Measurements from ENCODE around the gene NDUFC1. TPM values are rescaled to one million over a fixed set of nuclear protein-coding genes. Genes with fewer than 3 reads are reported as not detected.
A peak's percentile ranks its signal among the peaks of the same experiment; 100 is the strongest.

Gene NDUFC1
- total and polyA plus RNA-seq, 2 of the 4 experiments (the other 2 are of a cell fraction), result 25.1 to 65.1 TPM

DNA sequence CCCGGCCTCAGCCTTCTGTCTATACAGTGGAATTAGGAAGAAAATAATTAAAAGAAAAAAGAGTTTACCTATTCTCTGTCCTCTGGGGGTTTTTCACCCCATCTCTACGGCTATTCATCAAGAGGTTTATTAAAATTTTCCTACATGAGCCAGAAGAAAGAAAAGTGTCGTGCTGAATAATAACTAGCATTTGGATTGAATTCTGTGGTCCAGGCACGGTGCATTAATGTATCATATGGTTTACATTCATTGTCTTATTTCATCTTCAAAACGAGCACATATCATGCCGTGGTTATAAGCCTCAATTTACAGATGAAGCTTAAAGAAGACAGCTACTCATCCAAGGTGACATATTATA lies 6.4 kb downstream of the NDUFC1 start:
- no peak overlapping the region for H3K23ac ChIP-seq (ENCODE audit: low read depth, low read length)
- WGBS, 2 experiments (ENCODE audit: extremely low coverage in 2 of 2, insufficient read length in 1 of 2), result no CpG with 5 or more reads among the region's 6 CpGs
- peaks cover 3% of the 10 kb centered on the region for H3K36me3 ChIP-seq (ENCODE audit: control insufficient read depth, insufficient read depth, low read length)
- H3K27ac ChIP-seq (ENCODE audit: insufficient read depth, low read length), result no peak overlapping the region
- H2AK9ac ChIP-seq (replicated peaks; ENCODE audit: low read depth, low read length, poor library complexity), result no peak overlapping the region
- 0 out of 3 replicates have a peak overlapping the region, but pooled peaks have one; percentile 40 for H2BK15ac ChIP-seq (ENCODE audit: low read depth, low read length)
- H3K27me3 ChIP-seq (ENCODE audit: control insufficient read depth, insufficient read depth, low read length), result no peaks in the 10 kb centered on the region
- DNase-seq, result no peak
- peak overlapping the region; percentile 30; the same call in 1 of the 2 replicates for H3K4me2 ChIP-seq (ENCODE audit: low read depth, low read length)
- no peak overlapping the region for H4K91ac ChIP-seq (ENCODE audit: insufficient read depth, low read depth, low read length)
- no peak overlapping the region for H2AK5ac ChIP-seq (ENCODE audit: low read depth, low read length)
- dilution Hi-C loops (cut with HindIII; ENCODE audit: low sequenced_read_pairs, unreplicated experiment), result no loop called here
- no peak overlapping the region for H3K14ac ChIP-seq (replicated peaks; ENCODE audit: low read depth, low read length)
- no peak overlapping the region for H3K9ac ChIP-seq (ENCODE audit: low read depth, low read length)
- H3K4me1 ChIP-seq (ENCODE audit: control insufficient read depth, insufficient read depth, low read length), result peaks cover 4% of the 10 kb centered on the region; the same call in 1 of the 2 replicates
- H4K20me1 ChIP-seq (ENCODE audit: insufficient read depth, low read length), result no peaks in the 10 kb centered on the region
- H3K4ac ChIP-seq (ENCODE audit: low read depth, low read length), result no peak overlapping the region
- H3K18ac ChIP-seq (ENCODE audit: low read depth, low read length), result no peak overlapping the region
- H4K5ac ChIP-seq (ENCODE audit: low read depth, low read length), result no peak overlapping the region
- BruUV-seq (replicated peaks), result no TSS peak
- POLR2A ChIA-PET (ENCODE audit: unreplicated experiment), result interaction anchor here (0.5 to 1.1 kb wide), 2 partner anchors 11 to 14 kb away, joined by 3 read pairs; no protein-coding TSS in a partner anchor
- H2BK20ac ChIP-seq (ENCODE audit: low read depth, low read length), result no peak overlapping the region
- in situ Hi-C loops (cut with MboI; ENCODE audit: low sequenced_read_pairs), result loop anchor here (5.0 to 10.0 kb wide), 3 partner anchors 64 to 191 kb away; no protein-coding TSS in a partner anchor
- H3K56ac ChIP-seq (ENCODE audit: extremely low read depth, insufficient read depth, low read length), result no peak overlapping the region
- H3K4me3 ChIP-seq (ENCODE audit: insufficient read depth, low read depth, low read length), result no peak overlapping the region
- CTCF ChIA-PET, result interaction anchor here (0.5 to 3.0 kb wide), 11 partner anchors 11 to 557 kb away, joined by 3 to 13 read pairs (median 4); no protein-coding TSS in a partner anchor
- no peaks in the 10 kb centered on the region for H3K9me3 ChIP-seq (ENCODE audit: control insufficient read depth, insufficient read depth, low read length)
- no peak for TF ChIP-seq CEBPB (IDR thresholded peaks at IDR 0.05; ENCODE audit: low read depth, low read length)
- TF ChIP-seq, protein P1, sequence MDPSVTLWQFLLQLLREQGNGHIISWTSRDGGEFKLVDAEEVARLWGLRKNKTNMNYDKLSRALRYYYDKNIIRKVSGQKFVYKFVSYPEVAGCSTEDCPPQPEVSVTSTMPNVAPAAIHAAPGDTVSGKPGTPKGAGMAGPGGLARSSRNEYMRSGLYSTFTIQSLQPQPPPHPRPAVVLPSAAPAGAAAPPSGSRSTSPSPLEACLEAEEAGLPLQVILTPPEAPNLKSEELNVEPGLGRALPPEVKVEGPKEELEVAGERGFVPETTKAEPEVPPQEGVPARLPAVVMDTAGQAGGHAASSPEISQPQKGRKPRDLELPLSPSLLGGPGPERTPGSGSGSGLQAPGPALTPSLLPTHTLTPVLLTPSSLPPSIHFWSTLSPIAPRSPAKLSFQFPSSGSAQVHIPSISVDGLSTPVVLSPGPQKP (IDR thresholded peaks at IDR 0.05; ENCODE audit: borderline replicate concordance, low read depth, low read length), result no peak
- no peak for TF ChIP-seq RAD21 (IDR thresholded peaks at IDR 0.05; ENCODE audit: low read length)
- peak overlapping the region; percentile 22 to 54; a peak in 3 of 4 replicates for H4K8ac ChIP-seq (ENCODE audit: low read depth in 2 of 2, low read length in 2 of 2)
- peak overlapping the region; percentile 97 for H2AFZ ChIP-seq (replicated peaks; ENCODE audit: low read length, poor library complexity)
- no peak for ATAC-seq (ENCODE audit: low read depth)
- intact Hi-C loops (cut with micrococcal nuclease), result loop anchor here (1.0 to 2.0 kb wide), 4 partner anchors 67 to 266 kb away; partner anchors contain the start of gene ELF2
- peaks cover 10 to 47% of the 10 kb centered on the region in 2 experiments for H3K79me1 ChIP-seq (ENCODE audit: low read depth in 1 of 2, low read length in 2 of 2)
- peak overlapping the region; percentile 14 for H2BK5ac ChIP-seq (ENCODE audit: low read depth, low read length, poor library complexity, severe bottlenecking)
- 0 out of 2 replicates have a peak, but pooled peaks cover 2% of the 10 kb centered on the region for H3K9me1 ChIP-seq (ENCODE audit: insufficient read depth, low read length)
- peak overlapping the region; percentile 41; the same call in 1 of the 2 replicates for H2BK120ac ChIP-seq (ENCODE audit: low read depth, low read length)

All from IMR-90 (cell line).